WTC11 (cell line): ENCODE data around the gene MIA2.

Experiments
- ATF3 ChIP-seq: sonication (generic); formaldehyde crosslinking; conservative IDR thresholded peaks from 2 replicates; pipeline ENCODE4 v1.8.1; 2022; ENCODE audit warnings: mild to moderate bottlenecking, missing genetic modification reagents
- CREM ChIP-seq: sonication (generic); formaldehyde crosslinking; IDR thresholded peaks from 2 replicates; pipeline ENCODE4 v1.8.1; 2022; ENCODE audit warnings: mild to moderate bottlenecking, missing genetic modification reagents, moderate library complexity
- CTCF ChIP-seq: fragments of 200-600 bp; IDR thresholded peaks from 2 replicates; pipeline ENCODE4 v1.8.0; 2022; ENCODE audit warnings: antibody characterized with exemption
- FOXJ3 ChIP-seq: sonication (generic); formaldehyde crosslinking; IDR thresholded peaks from 2 replicates; pipeline ENCODE4 v1.9.0; 2021; ENCODE audit warnings: missing genetic modification reagents, mild to moderate bottlenecking, borderline replicate concordance
- FOXP1 ChIP-seq: sonication (generic); formaldehyde crosslinking; IDR thresholded peaks from 2 replicates; pipeline ENCODE4 v1.8.0; 2022; ENCODE audit warnings: missing genetic modification reagents, mild to moderate bottlenecking, moderate library complexity, borderline replicate concordance
- KAT7 ChIP-seq: sonication (generic); formaldehyde crosslinking; IDR thresholded peaks from 2 replicates; pipeline ENCODE4 v1.8.1; 2023; ENCODE audit warnings: missing genetic modification reagents, mild to moderate bottlenecking, borderline replicate concordance
- SOX15 ChIP-seq: fragments of 250-450 bp; sonication (Bioruptor Pico); IDR thresholded peaks from 2 replicates; pipeline ENCODE4 v1.9.0; 2021; ENCODE audit warnings: mild to moderate bottlenecking
- STAT6 ChIP-seq: sonication (generic); formaldehyde crosslinking; conservative IDR thresholded peaks from 2 replicates; pipeline ENCODE4 v1.8.1; 2023; ENCODE audit warnings: mild to moderate bottlenecking, low read depth, missing genetic modification reagents, moderate library complexity
- TCF7 ChIP-seq: sonication (generic); formaldehyde crosslinking; IDR thresholded peaks from 2 replicates; pipeline ENCODE4 v1.8.0; 2022; ENCODE audit warnings: mild to moderate bottlenecking, low read depth, missing genetic modification reagents, moderate library complexity
- ZBTB21 ChIP-seq: sonication (generic); formaldehyde crosslinking; IDR thresholded peaks from 2 replicates; pipeline ENCODE4 v1.8.1; 2023; ENCODE audit warnings: mild to moderate bottlenecking, missing genetic modification reagents, borderline replicate concordance
- ZNF232 ChIP-seq: sonication (generic); formaldehyde crosslinking; IDR thresholded peaks from 2 replicates; pipeline ENCODE4 v1.8.0; 2022; ENCODE audit warnings: mild to moderate bottlenecking, missing genetic modification reagents
- ZNF317 ChIP-seq: sonication (generic); formaldehyde crosslinking; IDR thresholded peaks from 2 replicates; pipeline ENCODE4 v1.8.1; 2023; ENCODE audit warnings: low read depth, mild to moderate bottlenecking, moderate library complexity, missing genetic modification reagents, borderline replicate concordance

- TF ChIP-seq CTCF (no peak), CREM (no peak), KAT7 (no peak), SOX15 (CRISPR knock-in tag) (no peak), TCF7 (CRISPR knock-in tag) (no peak), ZNF317 (no peak), ZBTB21 (CRISPR knock-in tag) (no peak), ZNF232 (CRISPR knock-in tag) (no peak), FOXP1 (CRISPR knock-in tag) (no peak), STAT6 (CRISPR knock-in tag) (no peak), FOXJ3 (CRISPR knock-in tag) (no peak), ATF3 (CRISPR knock-in tag) (no peak)
Measured at GRCh38 chr14:39366460-39367386, 133.0 kb downstream of the MIA2 start.
